ENCODE measurements around the gene RNASE9.
"Not testable (repeated sequence)": the region's sequence is repeated elsewhere in the genome, so short reads cannot be mapped to it uniquely, and the experiment has no call there.

Gene RNASE9

GRCh38 chr14:20560961-20561360 lies at the start of gene RNASE9:
RNASE9 (minus strand) TSS chr14:20561047.
- no peak for DNase-seq

GRCh38 chr14:20610002-20610765 lies 49.3 kb upstream of the RNASE9 start:
- peak; percentile 92 for DNase-seq

- DNase-seq = peak; percentile 93
Measured at GRCh38 chr14:20609215-20610001, 48.6 kb upstream of the RNASE9 start.

GRCh38 chr14:20608383-20609110 lies 47.7 kb upstream of the RNASE9 start:
- DNase-seq = peak; percentile 43

- DNase-seq = no peak
Measured at GRCh38 chr14:20607617-20608016, 46.8 kb upstream of the RNASE9 start.

- DNase-seq = no peak
Measured at GRCh38 chr14:20606902-20607242, 46.0 kb upstream of the RNASE9 start.

- DNase-seq = peak; percentile 73
Measured at GRCh38 chr14:20606190-20606901, 45.5 kb upstream of the RNASE9 start.

- no peak for DNase-seq
Measured at GRCh38 chr14:20603813-20604690, 43.2 kb upstream of the RNASE9 start.

- DNase-seq = no peak
Measured at GRCh38 chr14:20602583-20602982, 41.7 kb upstream of the RNASE9 start.

GRCh38 chr14:20601522-20601921 lies 40.7 kb upstream of the RNASE9 start:
- peak; percentile 11 for DNase-seq

- DNase-seq = no peak
Measured at GRCh38 chr14:20597108-20597507, 36.3 kb upstream of the RNASE9 start.

GRCh38 chr14:20595726-20596125 lies 34.9 kb upstream of the RNASE9 start:
- DNase-seq = not testable (repeated sequence)

GRCh38 chr14:20592574-20592973 lies 31.7 kb upstream of the RNASE9 start:
- DNase-seq = peak; percentile 26

GRCh38 chr14:20591235-20591634 lies 30.4 kb upstream of the RNASE9 start, which contains the start of gene RNASE12:
RNASE12 (minus strand) TSS chr14:20591376; CDS start chr14:20590723, 653 bp downstream.
- DNase-seq = no peak

GRCh38 chr14:20587489-20588154 lies 26.8 kb upstream of the RNASE9 start, which contains the start of gene RNASE11:
RNASE11 (minus strand) TSS chr14:20588001.
- DNase-seq = no peak

GRCh38 chr14:20583908-20584307 lies 23.1 kb upstream of the RNASE9 start:
- no peak for DNase-seq

- no peak for DNase-seq
Measured at GRCh38 chr14:20583142-20583541, 22.3 kb upstream of the RNASE9 start.

- DNase-seq = peak; percentile 39
Measured at GRCh38 chr14:20580242-20580641, 19.4 kb upstream of the RNASE9 start.

- DNase-seq = no peak
Measured at GRCh38 chr14:20578784-20579502, 18.1 kb upstream of the RNASE9 start.

- DNase-seq = no peak
Measured at GRCh38 chr14:20578325-20578724, 17.5 kb upstream of the RNASE9 start.
